GM23338 (cell line): ENCODE data around the gene MYMX. TPM values are rescaled to one million over a fixed set of nuclear protein-coding genes. Genes with fewer than 3 reads are reported as not detected.
A peak's percentile ranks its signal among the peaks of the same experiment; 100 is the strongest.

Experiments used
- ATAC-seq: fragments of 200-7000 bp; cut with Tn5 transposase; 3 replicates; pipeline ENCODE4 v1.9.1; 2020
- DNase-seq: peaks from one replicate; pipeline ENCODE4 v3.0.0-alpha.2; 2015; ENCODE audit warnings: low spot score
- H2AFZ ChIP-seq: fragments of 200-600 bp; sonication (generic); 2 replicates; pipeline ENCODE4 v1.8.0; 2016; ENCODE audit warnings: antibody characterized with exemption, mild to moderate bottlenecking, moderate library complexity
- H3F3A ChIP-seq: fragments of 200-600 bp; sonication (generic); replicated peaks from 2 replicates; pipeline ENCODE4 v1.8.0; 2017; ENCODE audit warnings: antibody characterized with exemption, mixed run types, low read depth
- H3K27ac ChIP-seq: fragments of 200-600 bp; sonication (generic); 2 replicates; pipeline ENCODE4 v1.6.1; 2016; ENCODE audit warnings: low read depth
- H3K27me3 ChIP-seq: fragments of 200-600 bp; sonication (generic); 2 replicates; pipeline ENCODE4 v1.8.0; 2016; ENCODE audit warnings: mild to moderate bottlenecking, mixed run types, moderate library complexity; ENCODE audit not compliant: insufficient read depth
- H3K36me3 ChIP-seq: fragments of 200-600 bp; sonication (generic); 2 replicates; pipeline ENCODE4 v1.8.0; 2016; ENCODE audit warnings: mild to moderate bottlenecking; ENCODE audit not compliant: insufficient read depth
- H3K4me1 ChIP-seq: fragments of 200-600 bp; sonication (generic); 2 replicates; pipeline ENCODE4 v1.8.0; 2016; ENCODE audit warnings: mild to moderate bottlenecking, moderate library complexity; ENCODE audit not compliant: insufficient read depth
- H3K4me2 ChIP-seq: fragments of 200-600 bp; sonication (generic); 2 replicates; pipeline ENCODE4 v1.7.1; 2017; ENCODE audit warnings: mixed run types
- H3K4me3 ChIP-seq: fragments of 200-600 bp; sonication (generic); 2 replicates; pipeline ENCODE4 v1.6.1; 2016; ENCODE audit warnings: mixed run types
- H3K79me2 ChIP-seq: fragments of 200-600 bp; sonication (generic); replicated peaks from 2 replicates; pipeline ENCODE4 v1.8.0; 2017; ENCODE audit warnings: mild to moderate bottlenecking; ENCODE audit not compliant: insufficient read depth
- H3K9me2 ChIP-seq: fragments of 200-600 bp; sonication (generic); 2 replicates; pipeline ENCODE4 v1.8.0; 2017; ENCODE audit not compliant: insufficient read depth
- H4K20me1 ChIP-seq: fragments of 200-600 bp; sonication (generic); replicated peaks from 2 replicates; pipeline ENCODE4 v1.8.0; 2017; ENCODE audit warnings: mild to moderate bottlenecking; ENCODE audit not compliant: insufficient read depth
- H3K27ac Mint-ChIP-seq: 2 replicates; pipeline ENCODE4 v1.8.0; 2020; ENCODE audit warnings: inconsistent platforms, mild to moderate bottlenecking, moderate library complexity, mixed read lengths
- H3K27me3 Mint-ChIP-seq: 3 replicates; pipeline ENCODE4 v1.8.0; 2022; ENCODE audit warnings: low read depth, mild to moderate bottlenecking, moderate library complexity, mixed read lengths, inconsistent platforms; ENCODE audit not compliant: insufficient read depth, poor library complexity
- H3K36me3 Mint-ChIP-seq: 3 replicates; pipeline ENCODE4 v1.8.0; 2021; ENCODE audit warnings: low read depth, mild to moderate bottlenecking, inconsistent platforms, moderate library complexity, mixed read lengths
- H3K4me1 Mint-ChIP-seq: 3 replicates; pipeline ENCODE4 v1.8.0; 2020; ENCODE audit warnings: mild to moderate bottlenecking, inconsistent platforms, mixed read lengths
- H3K4me3 Mint-ChIP-seq: 3 replicates; pipeline ENCODE4 v1.8.0; 2021; ENCODE audit warnings: moderate library complexity, mild to moderate bottlenecking, inconsistent platforms, mixed read lengths
- H3K9me3 Mint-ChIP-seq: 3 replicates; pipeline ENCODE4 v1.8.0; 2020; ENCODE audit warnings: moderate library complexity, mild to moderate bottlenecking, inconsistent platforms, mixed read lengths
- CREB1 ChIP-seq: fragments of 250-450 bp; sonication (Bioruptor Pico); IDR thresholded peaks from 2 replicates; pipeline ENCODE4 v1.5.0; 2020; ENCODE audit warnings: low read depth, mild to moderate bottlenecking, moderate library complexity
- CTCF ChIP-seq, 2 experiments: fragments of 200-600 bp in 1 of 2; sonication (generic) in 1 of 2; conservative IDR thresholded peaks; 2 replicates each; pipeline versions ENCODE4 v1.5.1 to v1.6.1; 2016 to 2017; ENCODE audit warnings: antibody characterized with exemption in 2 of 2, low read depth in 2 of 2, mild to moderate bottlenecking in 2 of 2, moderate library complexity in 1 of 2
- EZH2 ChIP-seq: fragments of 200-600 bp; sonication (generic); IDR thresholded peaks from one replicate; pipeline ENCODE4 v1.8.0; 2017; ENCODE audit warnings: antibody characterized with exemption, mild to moderate bottlenecking, low read depth; ENCODE audit not compliant: unreplicated experiment
- EZH2phosphoT487 ChIP-seq: fragments of 200-600 bp; sonication (generic); IDR thresholded peaks from one replicate; pipeline ENCODE4 v1.8.1; 2018; ENCODE audit warnings: antibody characterized with exemption; ENCODE audit not compliant: unreplicated experiment
- JUNB ChIP-seq: IDR thresholded peaks from one replicate; pipeline ENCODE4 v1.6.1; 2016; ENCODE audit warnings: antibody characterized with exemption; ENCODE audit not compliant: unreplicated experiment
- NANOG ChIP-seq: IDR thresholded peaks from 2 replicates; pipeline ENCODE4 v1.6.1; 2016; ENCODE audit warnings: antibody characterized with exemption, borderline replicate concordance
- POLR2AphosphoS5 ChIP-seq: IDR thresholded peaks from 2 replicates; pipeline ENCODE4 v1.6.1; 2016; ENCODE audit warnings: antibody characterized with exemption, low read depth
- ZNF114 ChIP-seq: fragments of 250-450 bp; sonication (Bioruptor Pico); IDR thresholded peaks from 2 replicates; pipeline ENCODE4 v1.5.0; 2020; ENCODE audit warnings: mild to moderate bottlenecking, moderate library complexity
- ZNF331 ChIP-seq: fragments of 250-450 bp; sonication (Bioruptor Pico); IDR thresholded peaks from 2 replicates; pipeline ENCODE4 v1.5.0; 2020; ENCODE audit warnings: low read depth, mild to moderate bottlenecking, moderate library complexity
- polyA plus RNA-seq: library from polyadenylated mRNA; unstranded; fragments of >200 nt; fragmentation: Nextera tagmentation; extraction: Ambion mirVana; gene quantifications from 2 replicates; pipeline ENCODE4 v1.2.1, GENCODE V29; 2016
- total RNA-seq: library from RNA; depleted of rRNA; stranded (reverse); fragments of >200 nt; shearing (Covaris generic); gene quantifications from 2 replicates; pipeline ENCODE4 v1.2.3, GENCODE V29; 2014
- TF ChIP-seq, protein P1 (sequence below): IDR thresholded peaks from one replicate; pipeline ENCODE4 v1.6.1; 2018; ENCODE audit warnings: antibody characterized with exemption; ENCODE audit not compliant: unreplicated experiment
- TF ChIP-seq, protein P2 (sequence below): IDR thresholded peaks from 2 replicates; pipeline ENCODE4 v1.6.1; 2016; ENCODE audit warnings: antibody characterized with exemption

MYMX gene
- total and polyA plus RNA-seq, 2 experiments from 2014 or later: 2.8 to 7.1 TPM

- Mint-ChIP-seq H3K36me3 (no peaks in the 10 kb centered on the region), H3K4me1 (peaks cover 44% of the 10 kb centered on the region), H3K27me3 (peaks cover 8% of the 10 kb centered on the region), H3K27ac (peak overlapping the region; percentile 94; the same call in 1 of the 2 replicates), H3K4me3 (no peak overlapping the region; the same call in 2 of the 3 replicates), H3K9me3 (no peaks in the 10 kb centered on the region)
- TF ChIP-seq EZH2 (no peak), POLR2AphosphoS5 (no peak), EZH2phosphoT487 (no peak), ZNF331 (CRISPR knock-in tag) (no peak)
- Histone ChIP-seq H3K4me2 (no peak overlapping the region), H3K79me2 (no peaks in the 10 kb centered on the region), H3K36me3 (no peaks in the 10 kb centered on the region), H3K4me1 (peaks cover 48% of the 10 kb centered on the region), H3K4me3 (no peak overlapping the region), H3K27me3 (no peaks in the 10 kb centered on the region), H3K27ac (no peak overlapping the region), H3K9me2 (no peaks in the 10 kb centered on the region), H2AFZ (peak overlapping the region; percentile 66; the same call in 1 of the 2 replicates), H3F3A (0 out of 2 replicates have a peak, but pooled peaks cover 3% of the 10 kb centered on the region), H4K20me1 (no peaks in the 10 kb centered on the region)
- DNase-seq: no peak
- ATAC-seq: no peak; the same call in 2 of the 3 replicates
These were observed 15.5 kb upstream of the MYMX start for GRCh38 chr6:44201200-44201599.

GRCh38 chr6:44201638-44202303 lies 15.0 kb upstream of the MYMX start:
- no peaks in the 10 kb centered on the region for H3K79me2 ChIP-seq
- H3K36me3 ChIP-seq: no peaks in the 10 kb centered on the region
- H3F3A ChIP-seq: no peaks in the 10 kb centered on the region
- peak overlapping the region; percentile 15; the same call in 1 of the 3 replicates for H3K4me3 Mint-ChIP-seq
- H2AFZ ChIP-seq: peak overlapping the region; percentile 20
- peak overlapping the region; percentile 94 for H3K27ac Mint-ChIP-seq
- no peaks in the 10 kb centered on the region for H3K27me3 ChIP-seq
- H3K4me3 ChIP-seq: no peak overlapping the region
- H3K9me3 Mint-ChIP-seq: no peaks in the 10 kb centered on the region
- no peaks in the 10 kb centered on the region for H3K9me2 ChIP-seq
- DNase-seq (no peak), ATAC-seq (no peak)
- H3K36me3 Mint-ChIP-seq: no peaks in the 10 kb centered on the region
- H3K4me1 Mint-ChIP-seq: peaks cover 49% of the 10 kb centered on the region
- no peaks in the 10 kb centered on the region for H4K20me1 ChIP-seq
- H3K27ac ChIP-seq: peak overlapping the region; percentile 95; the same call in 1 of the 2 replicates
- peaks cover 53% of the 10 kb centered on the region for H3K4me1 ChIP-seq
- peak overlapping the region; percentile 67 for H3K4me2 ChIP-seq
- peaks cover 10% of the 10 kb centered on the region for H3K27me3 Mint-ChIP-seq
- TF ChIP-seq CREB1 (no peak), ZNF114 (CRISPR knock-in tag) (no peak), JUNB (no peak), ZNF331 (CRISPR knock-in tag) (no peak), NANOG (no peak), EZH2phosphoT487 (no peak), EZH2 (no peak), CTCF (conservative IDR thresholded peaks at IDR 0.05; ENCODE audit: low read depth in 2 of 2) (no peak)
- TF ChIP-seq, protein P1, sequence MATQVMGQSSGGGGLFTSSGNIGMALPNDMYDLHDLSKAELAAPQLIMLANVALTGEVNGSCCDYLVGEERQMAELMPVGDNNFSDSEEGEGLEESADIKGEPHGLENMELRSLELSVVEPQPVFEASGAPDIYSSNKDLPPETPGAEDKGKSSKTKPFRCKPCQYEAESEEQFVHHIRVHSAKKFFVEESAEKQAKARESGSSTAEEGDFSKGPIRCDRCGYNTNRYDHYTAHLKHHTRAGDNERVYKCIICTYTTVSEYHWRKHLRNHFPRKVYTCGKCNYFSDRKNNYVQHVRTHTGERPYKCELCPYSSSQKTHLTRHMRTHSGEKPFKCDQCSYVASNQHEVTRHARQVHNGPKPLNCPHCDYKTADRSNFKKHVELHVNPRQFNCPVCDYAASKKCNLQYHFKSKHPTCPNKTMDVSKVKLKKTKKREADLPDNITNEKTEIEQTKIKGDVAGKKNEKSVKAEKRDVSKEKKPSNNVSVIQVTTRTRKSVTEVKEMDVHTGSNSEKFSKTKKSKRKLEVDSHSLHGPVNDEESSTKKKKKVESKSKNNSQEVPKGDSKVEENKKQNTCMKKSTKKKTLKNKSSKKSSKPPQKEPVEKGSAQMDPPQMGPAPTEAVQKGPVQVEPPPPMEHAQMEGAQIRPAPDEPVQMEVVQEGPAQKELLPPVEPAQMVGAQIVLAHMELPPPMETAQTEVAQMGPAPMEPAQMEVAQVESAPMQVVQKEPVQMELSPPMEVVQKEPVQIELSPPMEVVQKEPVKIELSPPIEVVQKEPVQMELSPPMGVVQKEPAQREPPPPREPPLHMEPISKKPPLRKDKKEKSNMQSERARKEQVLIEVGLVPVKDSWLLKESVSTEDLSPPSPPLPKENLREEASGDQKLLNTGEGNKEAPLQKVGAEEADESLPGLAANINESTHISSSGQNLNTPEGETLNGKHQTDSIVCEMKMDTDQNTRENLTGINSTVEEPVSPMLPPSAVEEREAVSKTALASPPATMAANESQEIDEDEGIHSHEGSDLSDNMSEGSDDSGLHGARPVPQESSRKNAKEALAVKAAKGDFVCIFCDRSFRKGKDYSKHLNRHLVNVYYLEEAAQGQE: no peak
- TF ChIP-seq, protein P2, sequence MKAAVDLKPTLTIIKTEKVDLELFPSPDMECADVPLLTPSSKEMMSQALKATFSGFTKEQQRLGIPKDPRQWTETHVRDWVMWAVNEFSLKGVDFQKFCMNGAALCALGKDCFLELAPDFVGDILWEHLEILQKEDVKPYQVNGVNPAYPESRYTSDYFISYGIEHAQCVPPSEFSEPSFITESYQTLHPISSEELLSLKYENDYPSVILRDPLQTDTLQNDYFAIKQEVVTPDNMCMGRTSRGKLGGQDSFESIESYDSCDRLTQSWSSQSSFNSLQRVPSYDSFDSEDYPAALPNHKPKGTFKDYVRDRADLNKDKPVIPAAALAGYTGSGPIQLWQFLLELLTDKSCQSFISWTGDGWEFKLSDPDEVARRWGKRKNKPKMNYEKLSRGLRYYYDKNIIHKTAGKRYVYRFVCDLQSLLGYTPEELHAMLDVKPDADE: no peak
